Adipose tissue (tissue), 3 donors: Measurements from ENCODE around the gene RBL1. TPM values are rescaled to one million over a fixed set of nuclear protein-coding genes. Genes with fewer than 3 reads are reported as not detected.
"Not testable (repeated sequence)": the region's sequence is repeated elsewhere in the genome, so short reads cannot be mapped to it uniquely, and the experiment has no call there.

Source experiments
- H3K27ac ChIP-seq: one replicate; pipeline ENCODE4 v1.5.1; 2013; ENCODE audit warnings: low read depth, low read length
- WGBS, 3 donors: extraction: QIAGEN DNeasy Blood & Tissue Kit; methylation state at CpG; one replicate each; pipeline ENCODE4 v1.1.7; 2013; 5-methylcytosine and 5-hydroxymethylcytosine counted together
- polyA plus RNA-seq, 3 donors: library from polyadenylated mRNA; stranded (reverse); fragments of 200-250 nt; gene quantifications; one replicate each; pipeline ENCODE4 v1.2.3, GENCODE V29; 2013
- donor health status: healthy with polysubstance abuse.
- donor health status: Bipolar disorder and iron deficiency.
- donor health status: healthy.

The RBL1 gene
- polyA plus RNA-seq, 3 donors, result 1.2 to 1.9 (median 1.3) TPM

- 94 to 96% (median 95%) methylated on average over 3 of the region's 3 CpGs for WGBS, 3 donors
- H3K27ac ChIP-seq, result not testable (repeated sequence)
Observed at GRCh38 chr20:36966965-36967364, 128.8 kb downstream of the RBL1 start.

GRCh38 chr20:36962354-36962941, 133.3 kb downstream of the RBL1 start:
- not testable (repeated sequence) for H3K27ac ChIP-seq
- WGBS, 3 donors, result 81 to 91% (median 85%) methylated on average over 9 of the region's 9 CpGs

GRCh38 chr20:36959242-36959641, 136.6 kb downstream of the RBL1 start:
- WGBS, 3 donors, result 78 to 80% (median 80%) methylated on average over 4 of the region's 4 CpGs
- H3K27ac ChIP-seq, result no peak overlapping the region

GRCh38 chr20:36957875-36958667, 137.7 kb downstream of the RBL1 start:
- H3K27ac ChIP-seq, result no peak overlapping the region
- 78 to 90% (median 80%) methylated on average over 10 of the region's 10 CpGs for WGBS, 3 donors

- 68 to 94% (median 93%) methylated on average over 2 of the region's 2 CpGs for WGBS, 3 donors
Observed at GRCh38 chr20:36956674-36957073, 139.1 kb downstream of the RBL1 start.

GRCh38 chr20:36956016-36956415, 139.8 kb downstream of the RBL1 start:
- no peak overlapping the region for H3K27ac ChIP-seq
- 60 to 80% (median 71%) methylated on average over 3 of the region's 3 CpGs for WGBS, 3 donors

More at GRCh38 chr20:36956674-36957073, 139.1 kb downstream of the RBL1 start:
- H3K27ac ChIP-seq, result no peak overlapping the region

GRCh38 chr20:36951979-36952738, 143.6 kb downstream of the RBL1 start:
- no peak overlapping the region for H3K27ac ChIP-seq
- WGBS, 3 donors, result 15 to 36% (median 34%) methylated on average over 11 of the region's 11 CpGs

GRCh38 chr20:36951198-36951978, 144.4 kb downstream of the RBL1 start, which contains the start of gene SAMHD1:
Gene SAMHD1 (minus strand): TSS chr20:36951708. CDS start chr20:36951643, 65 bp downstream.
- 0% methylated on average over 65 to 66 of the region's 66 CpGs for WGBS, 3 donors
- peak within 1 kb of the TSS; percentile 75 for H3K27ac ChIP-seq

GRCh38 chr20:36950414-36951197, 145.2 kb downstream of the RBL1 start:
- H3K27ac ChIP-seq, result peak overlapping the region; percentile 75
- WGBS, 3 donors, result 1 to 2% (median 1%) methylated on average over 24 of the region's 24 CpGs

Other genes starting within 250 kb of the RBL1 start
- under 1 TPM in 2 of 3 donors, not detected in 1; 0.10 to 0.26 TPM for gene TLDC2, start 219.9 kb downstream of the RBL1 start, polyA plus RNA-seq
- 100 to 1,000 TPM in 1 of 3 donors, 10 to 100 TPM in 2; 45.6 to 179 (median 60.1) TPM for gene SAMHD1, start 144.3 kb downstream of the RBL1 start, polyA plus RNA-seq
- gene RPN2, start 83.3 kb upstream of the RBL1 start, polyA plus RNA-seq, result 100 to 1,000 TPM in 1 of 3 donors, 10 to 100 TPM in 2; 58.0 to 135 (median 79.1) TPM
- gene MROH8, start 83.6 kb upstream of the RBL1 start, polyA plus RNA-seq, result 1 to 10 TPM in 2 of 3 donors, under 1 TPM in 1; 0.35 to 5.5 (median 3.6) TPM
- gene GHRH, start 165.8 kb upstream of the RBL1 start, polyA plus RNA-seq, result not detected
- gene MANBAL, start 193.7 kb upstream of the RBL1 start, polyA plus RNA-seq, result 10 to 100 TPM; 35.8 to 63.2 (median 43.6) TPM